Sigmoid colon (tissue), 7 donors: ENCODE results near the gene ROBO3. TPM values are rescaled to one million over a fixed set of nuclear protein-coding genes. Genes with fewer than 3 reads are reported as not detected.

ENCODE experiments used
- DNase-seq: peaks from one replicate; pipeline ENCODE4 v3.0.0-alpha.2; 2019
- H3K27ac ChIP-seq, 4 donors: fragments of 200-600 bp; sonication (generic); one replicate each; pipeline ENCODE4 v1.5.1; 2016 to 2019; ENCODE audit warnings: mild to moderate bottlenecking in 1 of 4
- H3K27me3 ChIP-seq, 3 donors: fragments of 200-600 bp; sonication (generic); one replicate each; pipeline ENCODE4 v1.5.1; 2019; ENCODE audit warnings: mild to moderate bottlenecking in 1 of 3
- H3K36me3 ChIP-seq, 4 donors: fragments of 200-600 bp; sonication (generic); one replicate each; pipeline ENCODE4 v1.5.1; 2016 to 2019
- H3K4me1 ChIP-seq, 4 donors: fragments of 200-600 bp; sonication (generic); one replicate each; pipeline ENCODE4 v1.5.1; 2017 to 2019
- H3K4me3 ChIP-seq, 4 donors: fragments of 200-600 bp; sonication (generic); one replicate each; pipeline ENCODE4 v1.5.1; 2017 to 2019; ENCODE audit warnings: mild to moderate bottlenecking in 2 of 4, moderate library complexity in 1 of 4
- H3K9me3 ChIP-seq, 4 donors: fragments of 200-600 bp in 3 of 4; sonication (generic) in 3 of 4; one replicate each; pipeline versions ENCODE4 v1.5.1 to v1.6.1; 2013 to 2019
- EP300 ChIP-seq, 4 donors: sonication (generic); formaldehyde crosslinking; IDR thresholded peaks; one replicate each; pipeline ENCODE4 v1.6.1; 2017; ENCODE audit warnings: antibody characterized with exemption in 4 of 4
- POLR2A ChIP-seq, 2 donors: fragments of 450-650 bp; IDR thresholded peaks; one replicate each; pipeline ENCODE4 v1.6.1; 2016; ENCODE audit warnings: antibody characterized with exemption in 2 of 2, mild to moderate bottlenecking in 2 of 2, moderate library complexity in 2 of 2
- POLR2AphosphoS5 ChIP-seq, 4 donors: sonication (generic); formaldehyde crosslinking; IDR thresholded peaks; one replicate each; pipeline ENCODE4 v1.6.1; 2017; ENCODE audit warnings: antibody characterized with exemption in 4 of 4
- WGBS, 2 donors: extraction: QIAGEN DNeasy Blood & Tissue Kit; methylation state at CpG; one replicate each; pipeline ENCODE4 v1.1.7; 2013; 5-methylcytosine and 5-hydroxymethylcytosine counted together
- intact Hi-C: fragments of 100-400 bp; cut with DNase I; formaldehyde crosslinking; loops from one replicate; pipeline ENCODE4 v1.15.1; 2023
- polyA plus RNA-seq, 3 donors: library from polyadenylated mRNA; stranded (reverse); fragments of 200-250 nt; gene quantifications; one replicate each; pipeline ENCODE4 v1.2.3, GENCODE V29; 2013
- total RNA-seq, 4 donors: library from RNA; depleted of rRNA; stranded (reverse); fragments of >200 nt; gene quantifications; one replicate each; pipeline ENCODE4 v1.1.0, GENCODE V29; 2016
- TF ChIP-seq, protein P1 (sequence below), 4 experiments: fragments of 450-650 bp in 3 of 4; fragments of 200-600 bp in 1 of 4; IDR thresholded peaks; one replicate each; pipeline ENCODE4 v1.5.1; 2016 to 2019; ENCODE audit warnings: antibody characterized with exemption in 4 of 4, mild to moderate bottlenecking in 3 of 4, moderate library complexity in 2 of 4
- donor health status: healthy with polysubstance abuse.
- donor health status: Bipolar disorder and iron deficiency.
- donor health status: healthy.

ROBO3 gene
- total and polyA plus RNA-seq, 7 donors, result 1.6 to 37.7 (median 9.1) TPM

DNA sequence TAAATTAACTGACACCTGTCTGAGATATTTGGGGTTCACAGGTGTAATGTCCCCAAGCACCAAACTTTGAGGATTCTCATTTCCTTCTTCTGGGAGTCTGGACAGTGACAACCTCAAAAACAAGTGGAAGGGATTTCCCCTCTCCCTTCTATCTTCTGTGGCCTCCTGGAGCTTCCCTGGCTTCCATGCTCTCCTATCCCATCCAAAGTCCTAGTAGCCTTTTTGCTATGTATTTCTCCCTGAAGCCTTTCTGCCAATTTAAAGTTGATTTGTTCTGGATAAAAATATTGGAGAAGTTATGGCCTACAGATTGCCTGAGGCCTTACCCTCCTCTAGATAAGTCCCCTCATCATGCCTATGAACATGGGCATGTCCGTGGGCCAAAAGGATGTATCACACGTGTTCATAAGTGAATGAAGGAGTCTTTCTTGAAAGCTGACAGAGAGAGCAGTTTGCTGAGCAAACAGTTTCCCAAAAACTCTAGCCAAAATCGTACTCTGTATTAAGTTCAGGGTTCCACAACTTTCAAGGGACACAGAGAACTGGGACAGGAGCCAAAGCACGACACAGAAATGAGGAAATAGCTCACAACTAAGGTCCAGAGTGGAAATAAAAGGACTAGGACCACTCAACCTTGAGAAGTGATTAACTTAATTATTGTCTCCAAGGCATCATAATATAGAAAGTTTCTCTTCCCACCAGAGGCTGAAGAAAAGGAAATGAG lies 63.9 kb downstream of the ROBO3 start:
- no peak overlapping the region for H3K4me3 ChIP-seq
- intact Hi-C loops, result no loop called here
- no peaks in the 10 kb centered on the region for H3K4me1 ChIP-seq
- no peak for DNase-seq
- H3K27ac ChIP-seq, result no peak overlapping the region
- 44 to 58% methylated on average over 4 of the region's 4 CpGs for WGBS, 2 donors
- TF ChIP-seq, protein P1, sequence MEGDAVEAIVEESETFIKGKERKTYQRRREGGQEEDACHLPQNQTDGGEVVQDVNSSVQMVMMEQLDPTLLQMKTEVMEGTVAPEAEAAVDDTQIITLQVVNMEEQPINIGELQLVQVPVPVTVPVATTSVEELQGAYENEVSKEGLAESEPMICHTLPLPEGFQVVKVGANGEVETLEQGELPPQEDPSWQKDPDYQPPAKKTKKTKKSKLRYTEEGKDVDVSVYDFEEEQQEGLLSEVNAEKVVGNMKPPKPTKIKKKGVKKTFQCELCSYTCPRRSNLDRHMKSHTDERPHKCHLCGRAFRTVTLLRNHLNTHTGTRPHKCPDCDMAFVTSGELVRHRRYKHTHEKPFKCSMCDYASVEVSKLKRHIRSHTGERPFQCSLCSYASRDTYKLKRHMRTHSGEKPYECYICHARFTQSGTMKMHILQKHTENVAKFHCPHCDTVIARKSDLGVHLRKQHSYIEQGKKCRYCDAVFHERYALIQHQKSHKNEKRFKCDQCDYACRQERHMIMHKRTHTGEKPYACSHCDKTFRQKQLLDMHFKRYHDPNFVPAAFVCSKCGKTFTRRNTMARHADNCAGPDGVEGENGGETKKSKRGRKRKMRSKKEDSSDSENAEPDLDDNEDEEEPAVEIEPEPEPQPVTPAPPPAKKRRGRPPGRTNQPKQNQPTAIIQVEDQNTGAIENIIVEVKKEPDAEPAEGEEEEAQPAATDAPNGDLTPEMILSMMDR (IDR thresholded peaks at IDR 0.05), result no peak
- TF ChIP-seq EP300 (IDR thresholded peaks at IDR 0.05) (no peak), POLR2A (IDR thresholded peaks at IDR 0.05) (no peak), POLR2AphosphoS5 (IDR thresholded peaks at IDR 0.05) (no peak)
- H3K27me3 ChIP-seq, result no peaks in the 10 kb centered on the region
- no peaks in the 10 kb centered on the region for H3K36me3 ChIP-seq
- no peaks in the 10 kb centered on the region for H3K9me3 ChIP-seq

DNA sequence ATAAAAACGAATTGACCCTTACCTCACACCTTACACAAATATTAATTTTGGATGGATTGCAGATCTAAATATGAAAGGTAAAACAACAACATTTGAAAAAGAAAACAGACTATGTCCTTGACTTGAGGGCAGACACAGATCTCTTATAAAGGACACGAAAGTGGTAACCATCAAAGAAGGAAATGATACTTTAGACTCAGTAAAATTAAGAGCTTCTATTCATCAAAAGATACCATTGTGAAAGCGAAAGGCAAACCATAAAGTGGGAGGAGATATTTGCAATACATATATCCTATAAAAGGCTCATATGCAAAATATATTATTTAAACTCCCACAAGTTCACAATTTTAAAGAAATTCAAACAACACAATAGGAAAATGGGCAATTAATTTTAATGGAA lies 65.6 kb downstream of the ROBO3 start:
- Histone ChIP-seq H3K4me3 (no peak overlapping the region), H3K9me3 (no peaks in the 10 kb centered on the region), H3K36me3 (no peaks in the 10 kb centered on the region), H3K27ac (no peak overlapping the region), H3K4me1 (no peaks in the 10 kb centered on the region), H3K27me3 (peaks cover 0 to 4% (median 0%) of the 10 kb centered on the region in 3 donors)
- intact Hi-C loops, result no loop called here
- DNase-seq, result no peak
- WGBS, 2 donors, result 25 to 55% methylated on average over 3 of the region's 3 CpGs
- no peak for TF ChIP-seq EP300 (IDR thresholded peaks at IDR 0.05)
- TF ChIP-seq, protein P1 (IDR thresholded peaks at IDR 0.05), result no peak
- TF ChIP-seq POLR2A (IDR thresholded peaks at IDR 0.05), result no peak
- TF ChIP-seq POLR2AphosphoS5 (IDR thresholded peaks at IDR 0.05), result no peak

Other genes with a start within 250 kb of the ROBO3 start
- 10 to 100 TPM; 26.0 to 41.0 (median 30.3) TPM for gene TBRG1, start 242.6 kb upstream of the ROBO3 start, total RNA-seq
- gene TBRG1, start 242.6 kb upstream of the ROBO3 start, polyA plus RNA-seq, result 10 to 100 TPM; 14.4 to 24.4 (median 22.7) TPM
- gene SIAE, start 191.7 kb upstream of the ROBO3 start, total RNA-seq, result 1 to 10 TPM; 2.5 to 7.2 (median 4.3) TPM
- 10 to 100 TPM; 13.2 to 62.2 (median 24.7) TPM for gene SIAE, start 191.7 kb upstream of the ROBO3 start, polyA plus RNA-seq
- gene SPA17, start 191.5 kb upstream of the ROBO3 start, total RNA-seq, result 1 to 10 TPM; 2.3 to 7.1 (median 5.2) TPM
- gene SPA17, start 191.5 kb upstream of the ROBO3 start, polyA plus RNA-seq, result 10 to 100 TPM; 12.6 to 23.8 (median 15.6) TPM
- gene NRGN, start 125.5 kb upstream of the ROBO3 start, total RNA-seq, result 1 to 10 TPM in 2 of 4 donors, under 1 TPM in 1, not detected in 1; 0.95 to 1.3 (median 1.1) TPM
- gene NRGN, start 125.5 kb upstream of the ROBO3 start, polyA plus RNA-seq, result 1 to 10 TPM in 2 of 3 donors, not detected in 1; 1.8 to 7.4 TPM
- 1 to 10 TPM in 1 of 4 donors, under 1 TPM in 2, not detected in 1; 0.36 to 3.0 (median 0.49) TPM for gene VSIG2, start 113.2 kb upstream of the ROBO3 start, total RNA-seq
- 10 to 100 TPM; 54.6 to 79.3 (median 66.9) TPM for gene VSIG2, start 113.2 kb upstream of the ROBO3 start, polyA plus RNA-seq
- 1 to 10 TPM; 4.6 to 9.7 (median 7.6) TPM for gene ESAM, start 103.1 kb upstream of the ROBO3 start, total RNA-seq
- gene ESAM, start 103.1 kb upstream of the ROBO3 start, polyA plus RNA-seq, result 10 to 100 TPM in 1 of 3 donors, 1 to 10 TPM in 2; 2.3 to 14.9 (median 3.6) TPM
- gene MSANTD2, start 65.0 kb upstream of the ROBO3 start, total RNA-seq, result 10 to 100 TPM in 3 of 4 donors, 1 to 10 TPM in 1; 8.6 to 23.8 (median 16.0) TPM
- 1 to 10 TPM; 1.6 to 5.2 (median 1.8) TPM for gene MSANTD2, start 65.0 kb upstream of the ROBO3 start, polyA plus RNA-seq
- 10 to 100 TPM in 2 of 4 donors, 1 to 10 TPM in 2; 8.1 to 13.8 (median 11.0) TPM for gene ROBO4, start 32.4 kb downstream of the ROBO3 start, total RNA-seq
- 1 to 10 TPM in 2 of 3 donors, under 1 TPM in 1; 0.46 to 6.2 (median 1.2) TPM for gene ROBO4, start 32.4 kb downstream of the ROBO3 start, polyA plus RNA-seq
- gene HEPN1, start 53.8 kb downstream of the ROBO3 start, total RNA-seq, result not detected
- under 1 TPM in 1 of 3 donors, not detected in 2; 0.04 TPM for gene HEPN1, start 53.8 kb downstream of the ROBO3 start, polyA plus RNA-seq
- 1 to 10 TPM in 2 of 4 donors, under 1 TPM in 2; 0.27 to 5.5 (median 1.2) TPM for gene HEPACAM, start 70.6 kb downstream of the ROBO3 start, total RNA-seq
- under 1 TPM in 1 of 3 donors, not detected in 2; 0.52 TPM for gene HEPACAM, start 70.6 kb downstream of the ROBO3 start, polyA plus RNA-seq
- under 1 TPM; 0.41 to 0.99 (median 0.77) TPM for gene CCDC15, start 88.8 kb downstream of the ROBO3 start, total RNA-seq
- gene CCDC15, start 88.8 kb downstream of the ROBO3 start, polyA plus RNA-seq, result under 1 TPM; 0.46 to 0.66 (median 0.60) TPM
- 10 to 100 TPM in 1 of 4 donors, 1 to 10 TPM in 3; 3.4 to 10.3 (median 6.6) TPM for gene SLC37A2, start 197.9 kb downstream of the ROBO3 start, total RNA-seq
- 10 to 100 TPM in 1 of 3 donors, 1 to 10 TPM in 2; 1.2 to 14.1 (median 3.5) TPM for gene SLC37A2, start 197.9 kb downstream of the ROBO3 start, polyA plus RNA-seq
- gene TMEM218, start 246.2 kb downstream of the ROBO3 start, total RNA-seq, result 10 to 100 TPM; 14.0 to 34.6 (median 26.0) TPM
- gene TMEM218, start 246.2 kb downstream of the ROBO3 start, polyA plus RNA-seq, result 10 to 100 TPM; 12.0 to 23.3 (median 15.6) TPM